Renal pelvis (tissue), 12 donors: ENCODE data around the gene KLHL10. TPM values are rescaled to one million over a fixed set of nuclear protein-coding genes. Genes with fewer than 3 reads are reported as not detected.

Experiments used
- DNase-seq: peaks from one replicate; pipeline ENCODE4 v3.0.0-alpha.2; 2013
- long read RNA-seq, 16 experiments: transcript quantifications; one replicate each; lab custom pipeline, GENCODE V29; 2026
- polyA plus RNA-seq, 3 donors: library from polyadenylated mRNA; unstranded; fragments of 120-200 nt; gene quantifications; one replicate each; pipeline ENCODE4 v1.2.1, GENCODE V29; 2013; ENCODE audit not compliant: insufficient read length in 3 of 3

The KLHL10 gene
- polyA plus RNA-seq = under 1 TPM; 0.24 to 0.27 (median 0.27) TPM
- long read RNA-seq, donor 1 = 0 reads
- long read RNA-seq, donor 2 = 0 reads
- long read RNA-seq, donor 3 = 0 reads
- long read RNA-seq, donor 4 = 0 reads
- long read RNA-seq, donor 5 = 0 reads
- long read RNA-seq, donor 6 = 0 reads
- long read RNA-seq, donor 7 = 0 reads
- long read RNA-seq, donor 8 = 0 reads
- long read RNA-seq, donor 9 = 0 reads
- long read RNA-seq, donor 10 = 0 reads
- long read RNA-seq, donor 11 = 0 reads
- long read RNA-seq, donor 12 = 0 reads
- long read RNA-seq, donor 13, partial matches to known transcripts = 33 of 47 reads
- long read RNA-seq, donor 13, other reads (novel, unspliced or antisense) = 14 of 47 reads
- long read RNA-seq, donor 14 = 0 reads
- long read RNA-seq, donor 15 = 0 reads
- long read RNA-seq, donor 16 = 0 reads

DNA sequence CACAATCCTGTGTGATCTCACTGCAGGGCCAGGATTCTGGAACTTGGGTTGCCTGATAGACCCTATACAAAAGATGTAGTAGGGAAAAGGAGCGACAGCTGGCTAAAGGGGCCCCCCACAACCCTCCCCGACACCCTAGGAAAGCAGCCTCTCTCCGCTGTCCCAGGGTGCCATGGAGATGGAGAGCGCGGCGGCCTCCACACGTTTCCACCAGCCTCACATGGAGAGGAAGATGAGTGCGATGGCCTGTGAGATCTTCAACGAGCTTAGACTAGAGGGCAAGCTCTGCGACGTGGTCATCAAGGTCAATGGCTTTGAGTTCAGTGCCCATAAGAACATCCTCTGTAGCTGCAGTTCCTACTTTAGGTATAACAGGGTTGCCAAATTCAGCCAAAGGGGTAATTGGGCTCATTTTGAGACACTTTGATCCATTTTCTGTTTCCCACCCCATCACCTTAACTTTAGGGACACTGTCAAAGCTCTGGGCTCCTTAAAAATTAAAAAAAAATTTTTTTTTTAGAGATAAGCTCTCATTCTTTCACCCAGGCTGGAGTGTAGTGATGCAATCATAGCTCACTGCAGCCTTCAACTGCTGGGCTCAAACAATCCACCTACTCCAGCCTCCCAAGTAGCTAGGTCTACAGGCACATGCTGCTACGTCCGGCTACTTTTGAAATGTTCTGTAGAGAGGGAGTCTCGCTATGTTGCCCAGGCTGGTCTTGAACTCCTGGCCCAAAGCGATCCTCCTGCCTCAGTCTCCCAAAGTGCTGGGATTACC is at the start of gene KLHL10:
TSS of gene KLHL10 (plus strand) at position 65 of the 778 bp plus-strand sequence. CDS start at position 173, 108 bp downstream.
- DNase-seq = no peak

- DNase-seq = peak; percentile 64
Observed at GRCh38 chr17:41792845-41793783, 44.5 kb upstream of the KLHL10 start.

GRCh38 chr17:41793784-41794539 is 43.7 kb upstream of the KLHL10 start:
- DNase-seq = peak; percentile 38

DNA sequence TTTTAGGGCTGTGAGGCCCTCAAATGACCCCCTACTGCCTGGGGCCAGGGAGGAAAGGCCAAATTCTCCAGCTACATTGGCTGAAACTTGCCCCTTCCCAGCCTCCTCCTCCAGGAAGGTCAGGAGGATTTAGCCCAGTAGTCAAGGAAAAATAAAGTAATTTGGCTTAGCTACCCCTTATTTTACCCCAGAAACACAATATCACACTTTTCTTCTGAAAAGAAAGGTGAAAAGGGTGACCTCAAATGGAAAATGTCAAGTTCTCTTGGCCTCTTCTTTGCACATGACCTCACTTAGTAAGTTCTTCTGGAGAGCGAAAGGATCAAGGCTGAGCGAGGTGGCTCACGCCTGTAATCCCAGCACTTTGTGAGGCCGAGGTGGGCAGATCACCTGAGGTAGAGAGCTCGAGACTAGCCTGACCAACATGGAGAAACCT is 43.1 kb upstream of the KLHL10 start:
- no peak for DNase-seq

DNA sequence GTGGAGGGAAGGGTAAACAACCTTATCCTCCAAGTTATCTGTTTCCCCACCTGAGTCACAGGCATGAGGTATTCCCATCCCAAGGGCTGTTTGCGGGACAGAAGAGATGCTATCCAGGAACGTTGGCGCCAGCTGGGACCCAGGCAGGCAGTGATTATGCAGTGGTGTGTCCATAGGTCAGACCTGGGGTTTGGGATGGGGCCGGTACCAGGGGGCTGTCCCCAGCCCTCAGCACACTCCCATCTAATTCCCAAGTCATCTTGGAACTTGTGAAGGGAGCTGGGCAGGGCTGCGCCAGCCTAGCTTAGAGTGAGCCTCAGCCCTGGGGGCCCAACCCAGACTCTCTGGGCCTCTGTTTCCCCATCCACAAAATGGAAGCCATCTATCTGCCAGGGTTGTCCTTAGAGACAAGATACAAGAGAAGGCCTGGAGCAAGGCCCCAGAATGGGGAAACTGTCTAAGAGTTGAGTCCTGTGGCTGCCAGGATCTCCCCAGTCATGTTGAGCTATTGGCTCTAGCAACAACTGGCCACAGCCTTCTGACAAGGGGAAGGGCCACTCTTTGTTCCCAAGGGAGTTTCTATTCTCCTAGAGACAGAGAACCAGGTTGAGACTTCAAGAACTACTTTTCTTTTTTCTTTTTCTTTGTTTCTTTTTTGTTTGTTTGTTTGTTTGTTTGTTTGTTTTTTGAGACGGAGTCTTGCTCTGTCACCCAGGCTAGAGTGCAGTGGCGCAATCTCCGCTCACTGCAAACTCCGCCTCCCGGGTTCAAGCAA is 41.3 kb upstream of the KLHL10 start:
- DNase-seq = no peak

GRCh38 chr17:41797377-41797776 is 40.2 kb upstream of the KLHL10 start:
- no peak for DNase-seq

- no peak for DNase-seq
Observed at GRCh38 chr17:41799366-41799765, 38.3 kb upstream of the KLHL10 start.

- DNase-seq = peak; percentile 72
Observed at GRCh38 chr17:41800601-41801373, 36.8 kb upstream of the KLHL10 start.

GRCh38 chr17:41801374-41802271 is 36.0 kb upstream of the KLHL10 start:
- DNase-seq = peak; percentile 95

DNA sequence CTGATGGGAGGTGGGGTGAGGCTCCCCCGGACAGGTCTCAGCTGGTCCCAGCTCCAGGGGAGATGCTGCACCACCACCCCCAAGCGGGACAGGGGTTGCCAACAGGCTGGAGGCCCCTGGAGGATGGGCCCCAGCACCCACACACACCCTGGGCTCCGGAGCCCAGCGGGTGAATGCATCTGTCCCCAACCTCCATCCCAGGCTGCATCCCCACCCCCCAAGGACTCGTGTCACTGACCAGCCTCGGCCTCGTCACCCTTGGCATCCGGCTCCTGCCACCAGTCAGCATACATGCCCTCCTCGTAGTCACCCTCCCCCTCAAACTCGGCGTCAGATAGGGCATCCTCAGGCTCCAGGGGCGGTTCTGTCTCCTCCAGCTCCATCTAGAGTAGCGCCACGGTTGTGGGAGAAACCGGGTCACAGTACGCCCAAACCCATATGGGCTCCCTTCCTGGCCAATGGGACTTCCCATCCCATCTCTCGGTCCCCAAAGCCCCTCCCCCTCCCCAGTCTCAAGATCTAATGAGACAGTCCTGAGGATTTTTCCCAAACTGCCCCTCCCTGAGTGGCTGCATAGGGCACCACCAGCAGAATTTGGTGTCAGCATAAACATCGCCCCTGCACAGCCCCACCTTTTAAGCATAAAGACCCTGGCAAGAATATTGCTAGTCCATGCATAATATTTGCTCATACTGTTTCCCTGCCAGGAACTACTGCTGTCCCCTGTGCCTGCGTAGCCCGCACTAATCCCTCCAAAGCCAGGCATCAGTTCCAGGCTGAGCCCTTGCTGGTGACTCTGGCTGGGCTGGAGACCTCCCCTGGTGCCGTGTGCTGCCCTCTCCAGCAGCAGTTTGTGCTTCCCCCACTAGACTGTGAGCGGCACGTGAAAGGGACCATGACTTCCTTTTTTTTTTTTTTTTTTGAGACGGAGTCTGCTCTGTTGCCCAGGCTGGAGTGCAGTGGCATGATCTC is 34.3 kb upstream of the KLHL10 start:
- no peak for DNase-seq

DNA sequence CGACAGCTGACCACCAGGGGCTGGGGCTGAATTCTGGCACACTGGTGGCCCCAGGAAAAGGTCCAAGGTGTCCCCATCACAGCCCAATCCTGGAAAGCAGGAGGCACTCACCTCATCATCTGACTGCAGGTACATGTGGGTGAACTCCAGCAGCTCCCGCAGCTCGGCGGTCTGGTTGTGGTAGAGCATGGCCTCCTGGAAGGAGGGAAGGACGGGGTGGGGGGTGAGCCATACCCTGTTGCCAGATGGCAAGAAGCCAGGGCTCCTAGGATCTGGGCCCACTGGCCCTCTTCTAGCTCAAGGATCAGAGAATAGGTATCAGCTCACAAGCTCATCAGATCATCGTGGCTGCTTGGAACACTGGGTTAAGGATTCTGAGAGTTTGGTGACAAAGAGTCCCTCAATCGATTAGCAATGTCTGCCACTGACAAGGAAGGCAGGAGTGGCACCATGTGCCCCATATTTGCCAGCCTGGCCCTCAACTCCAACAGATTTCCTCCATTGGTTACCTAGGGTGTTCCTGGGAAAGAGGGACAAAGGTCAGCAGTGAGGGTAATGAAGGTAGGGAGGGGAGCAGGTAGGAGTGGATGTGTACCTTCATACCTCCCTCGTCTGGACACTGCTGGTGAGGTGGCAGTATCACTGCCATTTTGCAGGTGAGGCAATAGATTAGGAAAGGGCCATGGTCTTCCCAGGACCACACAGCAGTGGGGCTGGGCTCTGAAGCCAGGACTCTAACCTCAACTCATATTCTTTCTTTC is 30.8 kb upstream of the KLHL10 start:
- no peak for DNase-seq

DNA sequence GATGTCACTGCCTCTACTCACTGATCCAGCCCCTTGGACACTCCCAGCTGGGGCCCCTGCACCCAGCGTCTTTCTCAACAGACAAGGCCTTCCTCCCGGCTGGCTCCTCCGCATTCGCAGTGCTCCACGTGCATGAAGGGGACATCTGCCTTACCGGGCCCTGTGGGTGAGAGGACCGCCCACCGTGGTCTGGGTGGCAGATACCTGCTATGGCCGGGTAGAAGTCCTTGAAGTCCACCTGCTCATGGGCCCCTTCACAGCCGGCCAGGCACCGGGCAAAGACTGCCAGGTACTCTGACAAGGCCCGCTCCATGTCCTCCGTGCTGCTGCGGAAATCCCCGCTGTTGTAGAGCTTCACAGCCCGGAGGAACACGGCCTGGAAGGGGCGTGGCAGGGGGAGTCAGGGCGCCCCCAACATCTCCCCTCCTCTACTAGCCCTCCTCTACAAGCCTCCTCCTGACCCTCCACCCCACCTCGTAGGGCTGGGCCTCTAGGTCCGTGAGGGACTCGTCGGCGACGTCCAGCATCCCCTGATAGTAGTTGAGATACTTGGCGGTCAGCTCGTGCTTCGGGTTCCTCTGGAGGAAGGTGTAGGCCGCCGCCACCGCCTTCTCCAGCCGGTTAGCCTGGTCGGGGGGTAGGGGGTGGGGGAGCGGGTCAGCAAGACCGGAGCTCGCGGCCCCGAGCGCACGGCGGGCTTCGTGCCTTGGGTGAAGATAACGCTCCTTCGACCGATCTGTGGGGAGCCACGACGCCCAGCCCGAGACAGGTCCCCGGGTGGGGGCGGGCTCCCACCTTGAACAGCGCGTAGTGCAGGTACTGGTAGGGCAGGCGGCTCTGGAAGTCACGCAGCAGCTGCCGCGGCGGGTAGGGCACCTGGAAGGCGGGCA is 26.7 kb upstream of the KLHL10 start:
- DNase-seq = no peak

DNA sequence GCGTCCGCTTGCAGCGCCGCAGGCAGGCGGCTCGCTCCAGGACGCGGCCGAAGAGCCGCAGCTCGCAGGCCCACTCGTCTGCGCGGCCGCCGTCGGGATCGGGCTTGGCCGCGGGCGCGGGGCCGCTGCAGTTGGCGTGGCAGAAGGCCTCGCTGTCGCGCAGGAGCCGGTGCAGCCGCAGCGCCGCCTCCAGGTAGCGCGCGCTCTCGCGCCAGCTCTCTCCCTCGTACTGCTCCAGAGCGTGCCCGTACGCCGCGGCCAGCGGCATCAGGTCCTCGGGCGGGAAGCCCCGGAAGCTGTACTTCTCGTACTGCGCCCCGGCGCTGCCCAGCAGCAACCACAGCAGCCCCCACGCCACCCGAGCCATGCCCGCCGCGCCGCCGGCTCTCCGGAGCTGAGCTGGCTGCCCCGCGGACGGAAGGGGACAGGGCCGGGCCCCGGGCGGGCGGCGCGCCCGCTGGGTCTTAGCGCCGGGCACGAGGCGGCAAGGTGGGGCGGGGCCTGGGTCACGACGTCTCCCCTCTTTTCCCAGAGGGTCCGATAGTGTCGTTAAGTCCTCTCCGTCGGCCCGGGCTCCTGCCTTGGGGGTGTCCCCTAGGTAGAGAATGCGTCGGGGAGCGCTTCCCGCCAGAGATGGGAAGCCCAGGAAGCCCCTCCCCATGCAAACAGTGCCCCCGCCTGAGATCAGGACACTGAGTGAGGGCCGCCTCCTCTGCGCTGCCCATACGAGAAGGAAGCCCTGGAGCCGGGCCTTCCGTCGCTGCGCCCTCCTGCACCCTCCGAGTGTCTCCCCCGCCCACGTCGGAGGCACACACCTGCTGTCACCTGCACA is 25.9 kb upstream of the KLHL10 start, which contains the start of gene P3H4:
TSS of gene P3H4 (minus strand) at position 401 of the 832 bp plus-strand sequence. CDS start at position 367, 34 bp downstream.
- peak; percentile 85 for DNase-seq
